Measurements from ENCODE around the gene LRSAM1.

LRSAM1 gene

DNA sequence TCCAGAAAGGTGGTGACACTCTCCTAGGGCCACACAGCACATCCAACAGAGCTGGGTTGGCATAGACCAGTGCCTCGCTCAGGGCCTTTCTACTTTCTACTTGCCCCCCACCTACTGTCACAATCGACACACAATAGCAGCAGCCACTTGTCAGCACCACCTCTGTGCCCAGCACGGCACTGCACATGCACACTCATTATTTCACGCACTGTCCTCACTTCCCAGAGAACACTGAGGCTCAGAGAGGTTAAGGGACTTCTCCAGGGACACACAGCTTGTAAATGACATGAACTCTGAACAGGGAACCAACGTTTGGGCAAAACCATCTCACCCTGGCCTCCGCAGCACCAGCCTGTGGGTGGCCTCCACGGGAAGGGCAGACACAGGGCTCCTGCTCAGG, 89.9 kb downstream of the LRSAM1 start:
- TF ChIP-seq EGR1 (IDR thresholded peaks at IDR 0.05) (no peak), RAD21 (IDR thresholded peaks at IDR 0.05; ENCODE audit: low read depth) (no peak), NFIC (IDR thresholded peaks at IDR 0.05) (no peak), CREB1 (IDR thresholded peaks at IDR 0.05; ENCODE audit: low read depth) (no peak), TEAD4 (IDR thresholded peaks at IDR 0.05) (no peak), EP300 (IDR thresholded peaks at IDR 0.05; ENCODE audit: borderline replicate concordance) (no peak), YY1 (IDR thresholded peaks at IDR 0.05; ENCODE audit: low read depth) (no peak)
- TF ChIP-seq, protein P1, sequence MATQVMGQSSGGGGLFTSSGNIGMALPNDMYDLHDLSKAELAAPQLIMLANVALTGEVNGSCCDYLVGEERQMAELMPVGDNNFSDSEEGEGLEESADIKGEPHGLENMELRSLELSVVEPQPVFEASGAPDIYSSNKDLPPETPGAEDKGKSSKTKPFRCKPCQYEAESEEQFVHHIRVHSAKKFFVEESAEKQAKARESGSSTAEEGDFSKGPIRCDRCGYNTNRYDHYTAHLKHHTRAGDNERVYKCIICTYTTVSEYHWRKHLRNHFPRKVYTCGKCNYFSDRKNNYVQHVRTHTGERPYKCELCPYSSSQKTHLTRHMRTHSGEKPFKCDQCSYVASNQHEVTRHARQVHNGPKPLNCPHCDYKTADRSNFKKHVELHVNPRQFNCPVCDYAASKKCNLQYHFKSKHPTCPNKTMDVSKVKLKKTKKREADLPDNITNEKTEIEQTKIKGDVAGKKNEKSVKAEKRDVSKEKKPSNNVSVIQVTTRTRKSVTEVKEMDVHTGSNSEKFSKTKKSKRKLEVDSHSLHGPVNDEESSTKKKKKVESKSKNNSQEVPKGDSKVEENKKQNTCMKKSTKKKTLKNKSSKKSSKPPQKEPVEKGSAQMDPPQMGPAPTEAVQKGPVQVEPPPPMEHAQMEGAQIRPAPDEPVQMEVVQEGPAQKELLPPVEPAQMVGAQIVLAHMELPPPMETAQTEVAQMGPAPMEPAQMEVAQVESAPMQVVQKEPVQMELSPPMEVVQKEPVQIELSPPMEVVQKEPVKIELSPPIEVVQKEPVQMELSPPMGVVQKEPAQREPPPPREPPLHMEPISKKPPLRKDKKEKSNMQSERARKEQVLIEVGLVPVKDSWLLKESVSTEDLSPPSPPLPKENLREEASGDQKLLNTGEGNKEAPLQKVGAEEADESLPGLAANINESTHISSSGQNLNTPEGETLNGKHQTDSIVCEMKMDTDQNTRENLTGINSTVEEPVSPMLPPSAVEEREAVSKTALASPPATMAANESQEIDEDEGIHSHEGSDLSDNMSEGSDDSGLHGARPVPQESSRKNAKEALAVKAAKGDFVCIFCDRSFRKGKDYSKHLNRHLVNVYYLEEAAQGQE (IDR thresholded peaks at IDR 0.05; ENCODE audit: low read depth) = no peak
- TF ChIP-seq, protein P2, sequence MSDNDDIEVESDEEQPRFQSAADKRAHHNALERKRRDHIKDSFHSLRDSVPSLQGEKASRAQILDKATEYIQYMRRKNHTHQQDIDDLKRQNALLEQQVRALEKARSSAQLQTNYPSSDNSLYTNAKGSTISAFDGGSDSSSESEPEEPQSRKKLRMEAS (IDR thresholded peaks at IDR 0.05) = no peak

DNA sequence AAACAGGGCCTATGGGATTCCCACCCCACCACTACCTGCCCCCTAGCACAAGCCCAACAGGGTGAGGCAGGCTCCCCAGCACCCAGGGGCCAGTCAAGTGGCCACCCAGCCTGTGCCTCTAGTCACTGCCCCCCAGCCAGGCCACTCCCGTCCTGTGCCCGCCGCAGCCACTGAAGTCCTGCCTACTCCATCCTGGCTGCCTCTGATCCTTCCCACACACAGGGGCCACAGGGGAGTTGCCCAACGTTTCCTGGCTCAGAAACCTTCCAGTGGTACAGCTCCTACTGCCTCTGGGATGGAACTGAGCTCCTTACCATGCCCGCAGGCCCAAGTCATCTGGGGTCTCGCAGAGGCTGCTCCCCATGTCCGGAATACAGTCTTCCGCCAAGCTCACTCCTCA, 90.6 kb downstream of the LRSAM1 start:
- TF ChIP-seq EGR1 (IDR thresholded peaks at IDR 0.05) (no peak), NFIC (IDR thresholded peaks at IDR 0.05) (no peak), CEBPB (IDR thresholded peaks at IDR 0.05) (no peak), ZBTB7A (IDR thresholded peaks at IDR 0.05; ENCODE audit: low read depth) (no peak), CREB1 (IDR thresholded peaks at IDR 0.05; ENCODE audit: low read depth) (no peak), RAD21 (IDR thresholded peaks at IDR 0.05; ENCODE audit: low read depth) (no peak), TAF1 (IDR thresholded peaks at IDR 0.05; ENCODE audit: low read depth) (no peak), TEAD4 (IDR thresholded peaks at IDR 0.05) (no peak), FOXM1 (IDR thresholded peaks at IDR 0.05; ENCODE audit: borderline replicate concordance, low read depth) (no peak), YY1 (IDR thresholded peaks at IDR 0.05; ENCODE audit: low read depth) (no peak), EP300 (IDR thresholded peaks at IDR 0.05; ENCODE audit: borderline replicate concordance) (no peak), TCF12 (IDR thresholded peaks at IDR 0.05; ENCODE audit: low read depth) (no peak)
- TF ChIP-seq, protein P2 (IDR thresholded peaks at IDR 0.05) = no peak
- TF ChIP-seq, protein P1 (IDR thresholded peaks at IDR 0.05; ENCODE audit: low read depth) = no peak
- TF ChIP-seq, protein P3, sequence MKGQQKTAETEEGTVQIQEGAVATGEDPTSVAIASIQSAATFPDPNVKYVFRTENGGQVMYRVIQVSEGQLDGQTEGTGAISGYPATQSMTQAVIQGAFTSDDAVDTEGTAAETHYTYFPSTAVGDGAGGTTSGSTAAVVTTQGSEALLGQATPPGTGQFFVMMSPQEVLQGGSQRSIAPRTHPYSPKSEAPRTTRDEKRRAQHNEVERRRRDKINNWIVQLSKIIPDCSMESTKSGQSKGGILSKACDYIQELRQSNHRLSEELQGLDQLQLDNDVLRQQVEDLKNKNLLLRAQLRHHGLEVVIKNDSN (IDR thresholded peaks at IDR 0.05) = no peak

DNA sequence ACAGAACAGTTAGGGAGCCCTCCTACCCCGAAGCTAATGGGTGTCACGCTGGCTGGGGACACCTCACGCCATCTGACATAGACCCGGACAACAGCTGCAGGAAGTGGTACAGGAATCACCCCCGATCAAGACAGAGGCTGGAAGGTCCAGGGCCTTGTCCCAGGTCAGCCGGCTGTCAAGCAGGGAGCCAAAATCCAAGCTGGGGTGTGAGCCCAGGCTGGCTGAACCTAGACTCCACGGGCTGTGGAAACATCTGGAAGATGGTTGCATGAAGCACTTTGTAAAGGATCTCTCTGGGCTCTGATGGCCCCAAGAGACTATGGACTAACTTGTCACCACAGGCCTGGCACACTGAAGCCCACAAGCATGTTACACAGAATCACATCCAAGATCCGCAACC, 91.9 kb downstream of the LRSAM1 start:
- TF ChIP-seq YY1 (IDR thresholded peaks at IDR 0.05; ENCODE audit: low read depth) = no peak
- no peak for TF ChIP-seq FOXM1 (IDR thresholded peaks at IDR 0.05; ENCODE audit: borderline replicate concordance, low read depth)
- no peak for TF ChIP-seq CEBPB (IDR thresholded peaks at IDR 0.05)
- no peak for TF ChIP-seq NFIC (IDR thresholded peaks at IDR 0.05)
- TF ChIP-seq EP300 (IDR thresholded peaks at IDR 0.05; ENCODE audit: borderline replicate concordance) = no peak
- TF ChIP-seq, protein P3 (IDR thresholded peaks at IDR 0.05) = no peak
- no peak for TF ChIP-seq RAD21 (IDR thresholded peaks at IDR 0.05; ENCODE audit: low read depth)
- no peak for TF ChIP-seq ZBTB7A (IDR thresholded peaks at IDR 0.05; ENCODE audit: low read depth)
- no peak for TF ChIP-seq TEAD4 (IDR thresholded peaks at IDR 0.05)
- TF ChIP-seq EGR1 (IDR thresholded peaks at IDR 0.05) = no peak
- TF ChIP-seq CREB1 (IDR thresholded peaks at IDR 0.05; ENCODE audit: low read depth) = no peak
- TF ChIP-seq, protein P1 (IDR thresholded peaks at IDR 0.05; ENCODE audit: low read depth) = no peak

DNA sequence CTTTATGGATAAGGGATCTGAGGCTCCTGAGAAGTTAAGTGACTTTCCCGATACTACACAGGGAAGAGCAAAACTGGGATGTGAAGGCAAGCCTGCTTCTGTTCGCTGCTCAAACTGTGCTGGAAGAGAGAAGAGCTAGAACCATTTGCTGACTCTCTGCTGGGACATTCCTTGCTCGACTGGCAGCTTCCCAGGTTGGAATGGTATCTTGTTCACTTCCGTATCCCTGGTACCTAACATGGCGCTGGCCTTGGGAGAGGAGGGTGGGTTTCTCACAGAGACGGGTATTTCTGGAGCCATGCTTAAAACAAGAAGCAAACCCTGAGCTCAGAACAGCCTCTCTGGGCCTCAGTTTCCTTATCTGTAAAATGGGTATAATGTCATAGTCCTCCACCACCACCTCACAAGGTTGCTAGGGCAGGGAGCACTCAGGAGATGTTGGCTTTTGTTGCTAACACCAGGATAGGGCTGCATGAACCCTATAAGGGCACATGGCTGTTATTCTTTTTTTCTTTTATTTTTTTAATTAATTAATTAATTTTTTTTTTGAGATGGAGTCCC, 92.7 kb downstream of the LRSAM1 start:
- TF ChIP-seq TAF1 (IDR thresholded peaks at IDR 0.05; ENCODE audit: low read depth) = no peak
- no peak for TF ChIP-seq FOXM1 (IDR thresholded peaks at IDR 0.05; ENCODE audit: borderline replicate concordance, low read depth)
- TF ChIP-seq, protein P3 (IDR thresholded peaks at IDR 0.05) = no peak
- TF ChIP-seq ZBTB7A (IDR thresholded peaks at IDR 0.05; ENCODE audit: low read depth) = no peak
- TF ChIP-seq, protein P2 (IDR thresholded peaks at IDR 0.05) = no peak
- TF ChIP-seq TEAD4 (IDR thresholded peaks at IDR 0.05) = no peak
- no peak for TF ChIP-seq NFIC (IDR thresholded peaks at IDR 0.05)
- no peak for TF ChIP-seq EGR1 (IDR thresholded peaks at IDR 0.05)
- TF ChIP-seq EP300 (IDR thresholded peaks at IDR 0.05; ENCODE audit: borderline replicate concordance) = no peak
- no peak for TF ChIP-seq CREB1 (IDR thresholded peaks at IDR 0.05; ENCODE audit: low read depth)
- TF ChIP-seq, protein P1 (IDR thresholded peaks at IDR 0.05; ENCODE audit: low read depth) = no peak
- no peak for TF ChIP-seq CEBPB (IDR thresholded peaks at IDR 0.05)
